GM12892 (cell line): ENCODE results near the gene EDAR.

Experiments
- POLR2AphosphoS5 ChIP-seq: IDR thresholded peaks from 2 replicates; pipeline ENCODE4 v1.6.1; 2011; ENCODE audit warnings: low read depth, low read length, control low read depth
- TAF1 ChIP-seq: IDR thresholded peaks from 2 replicates; pipeline ENCODE4 v1.6.1; 2011; ENCODE audit warnings: low read depth, mild to moderate bottlenecking, control low read depth, low read length, borderline replicate concordance

DNA sequence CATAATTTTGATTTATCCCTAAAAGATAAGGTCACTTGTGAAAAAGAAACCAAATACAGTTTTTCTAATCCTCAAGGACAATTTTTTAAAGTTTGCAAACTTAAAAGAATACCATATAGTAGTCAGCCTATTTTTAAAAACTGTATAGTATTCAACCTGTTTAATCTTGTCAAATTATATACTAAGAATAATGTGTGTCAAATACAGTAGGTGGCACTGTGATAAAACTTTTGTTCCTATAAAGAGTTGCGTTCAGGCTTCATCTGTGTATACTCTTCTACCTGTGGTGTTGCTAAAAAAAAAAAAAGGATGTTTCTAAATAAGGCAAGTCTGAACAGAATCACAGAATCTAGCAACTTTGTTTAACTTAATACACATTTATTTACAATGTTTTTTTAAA lies 133.8 kb downstream of the EDAR start:
- TF ChIP-seq POLR2AphosphoS5 (no peak), TAF1 (no peak)
